Femur (tissue), 1 donor: ENCODE measurements around the gene CHAMP1.
"Not testable (repeated sequence)": the region's sequence is repeated elsewhere in the genome, so short reads cannot be mapped to it uniquely, and the experiment has no call there.

ENCODE experiments used
- DNase-seq: peaks from one replicate; pipeline ENCODE4 v3.0.0-alpha.2; 2017

Gene CHAMP1

GRCh38 chr13:114338959-114339358, 24.7 kb downstream of the CHAMP1 start:
- DNase-seq = no peak

- DNase-seq = peak; percentile 33
Measured at GRCh38 chr13:114339857-114340534, 25.7 kb downstream of the CHAMP1 start.

GRCh38 chr13:114341003-114341777, 26.9 kb downstream of the CHAMP1 start:
- DNase-seq = peak; percentile 30

- not testable (repeated sequence) for DNase-seq
Measured at GRCh38 chr13:114347256-114347655, 33.0 kb downstream of the CHAMP1 start.

- DNase-seq = peak; percentile 36
Measured at GRCh38 chr13:114352763-114353162, 38.5 kb downstream of the CHAMP1 start.

GRCh38 chr13:114353382-114353781, 39.1 kb downstream of the CHAMP1 start:
- DNase-seq = not testable (repeated sequence)
